ENCODE data around the gene CBX7.

The CBX7 gene

GRCh38 chr22:39153220-39153717, 789 bp upstream of the CBX7 start:
- Histone ChIP-seq H3K27ac (ENCODE audit: low read depth, low read length) (no peak overlapping the region), H3K27me3 (ENCODE audit: insufficient read depth, low read length) (peaks cover 18% of the 10 kb centered on the region), H3K4me1 (ENCODE audit: control insufficient read depth, insufficient read depth, low read length, unreplicated experiment) (no peaks in the 10 kb centered on the region), H2AFZ (ENCODE audit: low read length, unreplicated experiment) (peak overlapping the region; percentile 75), H3K4me3 (ENCODE audit: low read depth, low read length) (peak overlapping the region; percentile 79), H3K79me2 (ENCODE audit: control insufficient read depth, insufficient read depth, low read length, unreplicated experiment) (no peaks in the 10 kb centered on the region), H3K36me3 (ENCODE audit: insufficient read depth, low read length) (no peaks in the 10 kb centered on the region)

- peak overlapping the region; percentile 70 for H3K4me3 ChIP-seq (ENCODE audit: low read depth, low read length)
- no peak overlapping the region for H3K27ac ChIP-seq (ENCODE audit: low read depth, low read length)
- H3K36me3 ChIP-seq (ENCODE audit: insufficient read depth, low read length), result no peaks in the 10 kb centered on the region
- no peaks in the 10 kb centered on the region for H3K79me2 ChIP-seq (ENCODE audit: control insufficient read depth, insufficient read depth, low read length, unreplicated experiment)
- no peaks in the 10 kb centered on the region for H3K4me1 ChIP-seq (ENCODE audit: control insufficient read depth, insufficient read depth, low read length, unreplicated experiment)
- H3K27me3 ChIP-seq (ENCODE audit: insufficient read depth, low read length), result peaks cover 18% of the 10 kb centered on the region
- H2AFZ ChIP-seq (ENCODE audit: low read length, unreplicated experiment), result no peak overlapping the region
Observed at GRCh38 chr22:39152024-39152510, 413 bp downstream of the CBX7 start.

GRCh38 chr22:39151329-39151975, 1.0 kb downstream of the CBX7 start:
- no peak overlapping the region for H2AFZ ChIP-seq (ENCODE audit: low read length, unreplicated experiment)
- H3K4me1 ChIP-seq (ENCODE audit: control insufficient read depth, insufficient read depth, low read length, unreplicated experiment), result no peaks in the 10 kb centered on the region
- H3K79me2 ChIP-seq (ENCODE audit: control insufficient read depth, insufficient read depth, low read length, unreplicated experiment), result no peaks in the 10 kb centered on the region
- peaks cover 18% of the 10 kb centered on the region for H3K27me3 ChIP-seq (ENCODE audit: insufficient read depth, low read length)
- H3K4me3 ChIP-seq (ENCODE audit: low read depth, low read length), result peak overlapping the region; percentile 70; the same call in 1 of the 2 replicates
- H3K36me3 ChIP-seq (ENCODE audit: insufficient read depth, low read length), result no peaks in the 10 kb centered on the region
- H3K27ac ChIP-seq (ENCODE audit: low read depth, low read length), result no peak overlapping the region

GRCh38 chr22:39150848-39151215, 1.6 kb downstream of the CBX7 start:
- Histone ChIP-seq H2AFZ (ENCODE audit: low read length, unreplicated experiment) (no peak overlapping the region), H3K4me1 (ENCODE audit: control insufficient read depth, insufficient read depth, low read length, unreplicated experiment) (no peaks in the 10 kb centered on the region), H3K4me3 (ENCODE audit: low read depth, low read length) (no peak overlapping the region), H3K79me2 (ENCODE audit: control insufficient read depth, insufficient read depth, low read length, unreplicated experiment) (no peaks in the 10 kb centered on the region), H3K36me3 (ENCODE audit: insufficient read depth, low read length) (no peaks in the 10 kb centered on the region), H3K27ac (ENCODE audit: low read depth, low read length) (no peak overlapping the region), H3K27me3 (ENCODE audit: insufficient read depth, low read length) (peaks cover 18% of the 10 kb centered on the region)

- H2AFZ ChIP-seq (ENCODE audit: low read length, unreplicated experiment), result no peak overlapping the region
- no peaks in the 10 kb centered on the region for H3K36me3 ChIP-seq (ENCODE audit: insufficient read depth, low read length)
- H3K4me3 ChIP-seq (ENCODE audit: low read depth, low read length), result no peak overlapping the region
- peaks cover 18% of the 10 kb centered on the region for H3K27me3 ChIP-seq (ENCODE audit: insufficient read depth, low read length)
- H3K27ac ChIP-seq (ENCODE audit: low read depth, low read length), result no peak overlapping the region
- H3K79me2 ChIP-seq (ENCODE audit: control insufficient read depth, insufficient read depth, low read length, unreplicated experiment), result no peaks in the 10 kb centered on the region
- no peaks in the 10 kb centered on the region for H3K4me1 ChIP-seq (ENCODE audit: control insufficient read depth, insufficient read depth, low read length, unreplicated experiment)
Observed at GRCh38 chr22:39149915-39150847, 2.3 kb downstream of the CBX7 start.

- no peaks in the 10 kb centered on the region for H3K4me1 ChIP-seq (ENCODE audit: control insufficient read depth, insufficient read depth, low read length, unreplicated experiment)
Observed at GRCh38 chr22:39148727-39149535, 3.5 kb downstream of the CBX7 start.

GRCh38 chr22:39148026-39148726, 4.3 kb downstream of the CBX7 start:
- no peak overlapping the region for H3K4me3 ChIP-seq (ENCODE audit: low read depth, low read length)
- no peaks in the 10 kb centered on the region for H3K4me1 ChIP-seq (ENCODE audit: control insufficient read depth, insufficient read depth, low read length, unreplicated experiment)
- no peak overlapping the region for H2AFZ ChIP-seq (ENCODE audit: low read length, unreplicated experiment)
- H3K27me3 ChIP-seq (ENCODE audit: insufficient read depth, low read length), result peaks cover 1% of the 10 kb centered on the region; the same call in 1 of the 2 replicates
- H3K36me3 ChIP-seq (ENCODE audit: insufficient read depth, low read length), result no peaks in the 10 kb centered on the region
- no peaks in the 10 kb centered on the region for H3K79me2 ChIP-seq (ENCODE audit: control insufficient read depth, insufficient read depth, low read length, unreplicated experiment)
- H3K27ac ChIP-seq (ENCODE audit: low read depth, low read length), result no peak overlapping the region

More at GRCh38 chr22:39148727-39149535, 3.5 kb downstream of the CBX7 start:
- Histone ChIP-seq H3K27ac (ENCODE audit: low read depth, low read length) (no peak overlapping the region), H2AFZ (ENCODE audit: low read length, unreplicated experiment) (no peak overlapping the region), H3K27me3 (ENCODE audit: insufficient read depth, low read length) (peaks cover 9% of the 10 kb centered on the region), H3K36me3 (ENCODE audit: insufficient read depth, low read length) (no peaks in the 10 kb centered on the region), H3K79me2 (ENCODE audit: control insufficient read depth, insufficient read depth, low read length, unreplicated experiment) (no peaks in the 10 kb centered on the region), H3K4me3 (ENCODE audit: low read depth, low read length) (no peak overlapping the region)

- H3K79me2 ChIP-seq (ENCODE audit: control insufficient read depth, insufficient read depth, low read length, unreplicated experiment), result no peaks in the 10 kb centered on the region
- H2AFZ ChIP-seq (ENCODE audit: low read length, unreplicated experiment), result no peak overlapping the region
- H3K27me3 ChIP-seq (ENCODE audit: insufficient read depth, low read length), result no peaks in the 10 kb centered on the region
- no peaks in the 10 kb centered on the region for H3K36me3 ChIP-seq (ENCODE audit: insufficient read depth, low read length)
- H3K4me1 ChIP-seq (ENCODE audit: control insufficient read depth, insufficient read depth, low read length, unreplicated experiment), result no peaks in the 10 kb centered on the region
- no peak overlapping the region for H3K27ac ChIP-seq (ENCODE audit: low read depth, low read length)
- H3K4me3 ChIP-seq (ENCODE audit: low read depth, low read length), result no peak overlapping the region
Observed at GRCh38 chr22:39147335-39148025, 5.0 kb downstream of the CBX7 start.

GRCh38 chr22:39146256-39147101, 6.0 kb downstream of the CBX7 start:
- Histone ChIP-seq H3K4me1 (ENCODE audit: control insufficient read depth, insufficient read depth, low read length, unreplicated experiment) (no peaks in the 10 kb centered on the region), H3K79me2 (ENCODE audit: control insufficient read depth, insufficient read depth, low read length, unreplicated experiment) (no peaks in the 10 kb centered on the region), H3K27ac (ENCODE audit: low read depth, low read length) (no peak overlapping the region), H3K36me3 (ENCODE audit: insufficient read depth, low read length) (no peaks in the 10 kb centered on the region), H2AFZ (ENCODE audit: low read length, unreplicated experiment) (peak overlapping the region; percentile 50), H3K4me3 (ENCODE audit: low read depth, low read length) (peak overlapping the region; percentile 91), H3K27me3 (ENCODE audit: insufficient read depth, low read length) (no peaks in the 10 kb centered on the region)

Measured in ACC112 (cell line).